B cell (primary cell): ENCODE results near the gene NGEF.

Experiments
- EZH2 ChIP-seq: IDR thresholded peaks from 2 replicates; pipeline ENCODE4 v1.6.1; 2012; ENCODE audit warnings: borderline replicate concordance, low read depth, mild to moderate bottlenecking, moderate library complexity, low read length; ENCODE audit not compliant: insufficient read depth, poor library complexity, severe bottlenecking
- TF ChIP-seq, protein P1 (sequence below): fragments of 200-600 bp; IDR thresholded peaks from one replicate; pipeline ENCODE4 v1.8.0; 2022; ENCODE audit warnings: antibody characterized with exemption, mild to moderate bottlenecking

DNA sequence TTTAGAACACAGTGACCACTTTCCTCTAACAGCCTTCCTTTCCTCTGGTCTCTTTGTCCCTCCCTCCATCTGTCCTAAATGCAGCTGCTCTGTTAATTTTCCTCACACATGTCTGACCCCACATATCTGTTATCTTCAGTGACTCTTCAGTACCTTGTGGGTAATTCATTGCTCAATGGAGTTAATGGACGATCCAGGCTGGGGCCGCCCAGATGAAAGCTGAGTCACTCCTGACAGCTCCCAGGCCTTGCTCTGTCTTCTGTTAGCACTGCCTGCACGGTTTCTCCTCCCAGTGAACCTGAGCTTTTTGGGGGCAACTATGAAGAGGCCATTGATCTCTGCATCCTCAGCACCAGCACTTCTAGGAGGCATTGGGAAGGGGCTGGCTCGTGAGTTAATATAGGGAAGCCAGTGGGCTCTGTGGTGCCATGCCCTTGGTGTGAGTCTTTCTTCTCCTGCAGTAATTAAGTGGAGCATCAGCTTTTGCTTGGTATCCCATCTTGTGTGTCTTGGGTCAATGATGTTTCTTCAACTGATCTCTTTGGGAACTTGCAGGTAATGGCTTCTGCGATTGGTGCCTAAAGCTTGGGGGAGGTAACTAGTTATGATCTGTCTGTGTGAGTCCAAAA lies 75.7 kb downstream of the NGEF start:
- TF ChIP-seq, protein P1, sequence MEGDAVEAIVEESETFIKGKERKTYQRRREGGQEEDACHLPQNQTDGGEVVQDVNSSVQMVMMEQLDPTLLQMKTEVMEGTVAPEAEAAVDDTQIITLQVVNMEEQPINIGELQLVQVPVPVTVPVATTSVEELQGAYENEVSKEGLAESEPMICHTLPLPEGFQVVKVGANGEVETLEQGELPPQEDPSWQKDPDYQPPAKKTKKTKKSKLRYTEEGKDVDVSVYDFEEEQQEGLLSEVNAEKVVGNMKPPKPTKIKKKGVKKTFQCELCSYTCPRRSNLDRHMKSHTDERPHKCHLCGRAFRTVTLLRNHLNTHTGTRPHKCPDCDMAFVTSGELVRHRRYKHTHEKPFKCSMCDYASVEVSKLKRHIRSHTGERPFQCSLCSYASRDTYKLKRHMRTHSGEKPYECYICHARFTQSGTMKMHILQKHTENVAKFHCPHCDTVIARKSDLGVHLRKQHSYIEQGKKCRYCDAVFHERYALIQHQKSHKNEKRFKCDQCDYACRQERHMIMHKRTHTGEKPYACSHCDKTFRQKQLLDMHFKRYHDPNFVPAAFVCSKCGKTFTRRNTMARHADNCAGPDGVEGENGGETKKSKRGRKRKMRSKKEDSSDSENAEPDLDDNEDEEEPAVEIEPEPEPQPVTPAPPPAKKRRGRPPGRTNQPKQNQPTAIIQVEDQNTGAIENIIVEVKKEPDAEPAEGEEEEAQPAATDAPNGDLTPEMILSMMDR: no peak
- TF ChIP-seq EZH2: no peak
